Measurements from ENCODE around the gene ABCG1. TPM values are rescaled to one million over a fixed set of nuclear protein-coding genes. Genes with fewer than 3 reads are reported as not detected.

ABCG1 gene
- total RNA-seq, 1 donor from 2014 or later = 1.9 TPM

GRCh38 chr21:42287193-42288083, 68.5 kb downstream of the ABCG1 start:
- Histone ChIP-seq H3K4me2 (no peak overlapping the region), H2AFZ (replicated peaks) (no peak overlapping the region), H3K4me1 (no peaks in the 10 kb centered on the region), H3K36me3 (no peaks in the 10 kb centered on the region), H3K27ac (no peak overlapping the region), H4K20me1 (ENCODE audit: low read depth) (no peaks in the 10 kb centered on the region), H3K9ac (no peak overlapping the region), H3K27me3 (no peaks in the 10 kb centered on the region), H3F3A (ENCODE audit: low read depth) (peaks cover 4% of the 10 kb centered on the region), H3K79me2 (ENCODE audit: low read depth) (no peaks in the 10 kb centered on the region), H3K9me3 (ENCODE audit: low read depth) (no peaks in the 10 kb centered on the region), H3K4me3 (no peak overlapping the region)
- no peak for TF ChIP-seq EZH2 (IDR thresholded peaks at IDR 0.05)
- no peak for TF ChIP-seq EZH2phosphoT487 (IDR thresholded peaks at IDR 0.05)
- TF ChIP-seq, protein P1, sequence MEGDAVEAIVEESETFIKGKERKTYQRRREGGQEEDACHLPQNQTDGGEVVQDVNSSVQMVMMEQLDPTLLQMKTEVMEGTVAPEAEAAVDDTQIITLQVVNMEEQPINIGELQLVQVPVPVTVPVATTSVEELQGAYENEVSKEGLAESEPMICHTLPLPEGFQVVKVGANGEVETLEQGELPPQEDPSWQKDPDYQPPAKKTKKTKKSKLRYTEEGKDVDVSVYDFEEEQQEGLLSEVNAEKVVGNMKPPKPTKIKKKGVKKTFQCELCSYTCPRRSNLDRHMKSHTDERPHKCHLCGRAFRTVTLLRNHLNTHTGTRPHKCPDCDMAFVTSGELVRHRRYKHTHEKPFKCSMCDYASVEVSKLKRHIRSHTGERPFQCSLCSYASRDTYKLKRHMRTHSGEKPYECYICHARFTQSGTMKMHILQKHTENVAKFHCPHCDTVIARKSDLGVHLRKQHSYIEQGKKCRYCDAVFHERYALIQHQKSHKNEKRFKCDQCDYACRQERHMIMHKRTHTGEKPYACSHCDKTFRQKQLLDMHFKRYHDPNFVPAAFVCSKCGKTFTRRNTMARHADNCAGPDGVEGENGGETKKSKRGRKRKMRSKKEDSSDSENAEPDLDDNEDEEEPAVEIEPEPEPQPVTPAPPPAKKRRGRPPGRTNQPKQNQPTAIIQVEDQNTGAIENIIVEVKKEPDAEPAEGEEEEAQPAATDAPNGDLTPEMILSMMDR (IDR thresholded peaks at IDR 0.05) = no peak
- peaks cover 3% of the 10 kb centered on the region for H3K36me3 Mint-ChIP-seq
- no peak overlapping the region for H3K27ac Mint-ChIP-seq
- peaks cover 10% of the 10 kb centered on the region for H3K27me3 Mint-ChIP-seq (ENCODE audit: insufficient read depth, low read depth)
- no peak overlapping the region for H3K4me3 Mint-ChIP-seq
- peaks cover 4% of the 10 kb centered on the region for H3K9me3 Mint-ChIP-seq
- no peaks in the 10 kb centered on the region for H3K4me1 Mint-ChIP-seq
- no peak for DNase-seq (ENCODE audit: low spot score)

DNA sequence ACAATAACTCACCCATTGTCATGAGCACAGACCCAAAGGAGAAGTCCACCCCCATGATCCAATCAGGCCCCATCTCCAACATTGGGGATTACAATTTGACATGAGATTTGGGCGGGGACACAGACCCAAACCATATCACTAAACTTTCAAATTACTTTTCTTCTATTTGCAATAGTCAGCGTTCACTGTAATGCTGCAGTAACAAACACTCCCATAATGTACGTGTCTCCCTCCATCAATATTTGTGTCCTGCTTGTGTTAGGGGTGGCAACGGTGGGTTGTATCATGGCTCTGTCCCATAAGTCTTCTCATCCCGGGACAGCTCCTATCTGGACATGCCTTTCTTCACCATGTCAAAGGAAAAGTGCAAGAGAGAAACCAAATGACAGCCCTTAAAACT, 70.0 kb downstream of the ABCG1 start:
- no peak overlapping the region for H3K9ac ChIP-seq
- Mint-ChIP-seq H3K9me3 (peaks cover 4% of the 10 kb centered on the region), H3K27ac (no peak overlapping the region), H3K4me3 (no peak overlapping the region), H3K36me3 (peaks cover 3% of the 10 kb centered on the region), H3K27me3 (ENCODE audit: insufficient read depth, low read depth) (peaks cover 5% of the 10 kb centered on the region), H3K4me1 (no peaks in the 10 kb centered on the region)
- peaks cover 10% of the 10 kb centered on the region for H3F3A ChIP-seq (ENCODE audit: low read depth)
- no peak overlapping the region for H2AFZ ChIP-seq (replicated peaks)
- TF ChIP-seq EZH2phosphoT487 (IDR thresholded peaks at IDR 0.05) = no peak
- no peak for TF ChIP-seq EZH2 (IDR thresholded peaks at IDR 0.05)
- TF ChIP-seq, protein P1 (IDR thresholded peaks at IDR 0.05) = no peak
- H3K79me2 ChIP-seq (ENCODE audit: low read depth) = no peaks in the 10 kb centered on the region
- H3K4me1 ChIP-seq = no peaks in the 10 kb centered on the region
- no peaks in the 10 kb centered on the region for H3K27me3 ChIP-seq
- H3K4me2 ChIP-seq = no peak overlapping the region
- DNase-seq (ENCODE audit: low spot score) = no peak
- no peaks in the 10 kb centered on the region for H3K9me3 ChIP-seq (ENCODE audit: low read depth)
- no peaks in the 10 kb centered on the region for H3K36me3 ChIP-seq
- H4K20me1 ChIP-seq (ENCODE audit: low read depth) = no peaks in the 10 kb centered on the region
- no peak overlapping the region for H3K4me3 ChIP-seq
- H3K27ac ChIP-seq = no peak overlapping the region

- Histone ChIP-seq H2AFZ (replicated peaks) (no peak overlapping the region), H3K9me3 (ENCODE audit: low read depth) (no peaks in the 10 kb centered on the region), H3K36me3 (no peaks in the 10 kb centered on the region), H3K4me3 (no peak overlapping the region), H4K20me1 (ENCODE audit: low read depth) (no peaks in the 10 kb centered on the region), H3F3A (ENCODE audit: low read depth) (peaks cover 10% of the 10 kb centered on the region), H3K4me1 (no peaks in the 10 kb centered on the region), H3K9ac (no peak overlapping the region), H3K27me3 (no peaks in the 10 kb centered on the region), H3K79me2 (ENCODE audit: low read depth) (no peaks in the 10 kb centered on the region), H3K4me2 (no peak overlapping the region), H3K27ac (no peak overlapping the region)
- H3K27ac Mint-ChIP-seq = peak overlapping the region; percentile 16
- no peak for DNase-seq (ENCODE audit: low spot score)
- H3K36me3 Mint-ChIP-seq = peaks cover 3% of the 10 kb centered on the region
- peaks cover 4% of the 10 kb centered on the region for H3K9me3 Mint-ChIP-seq
- H3K4me3 Mint-ChIP-seq = no peak overlapping the region
- TF ChIP-seq EZH2 (IDR thresholded peaks at IDR 0.05) (no peak), EZH2phosphoT487 (IDR thresholded peaks at IDR 0.05) (no peak)
- TF ChIP-seq, protein P1 (IDR thresholded peaks at IDR 0.05) = no peak
- H3K4me1 Mint-ChIP-seq = no peaks in the 10 kb centered on the region
- H3K27me3 Mint-ChIP-seq (ENCODE audit: insufficient read depth, low read depth) = peaks cover 5% of the 10 kb centered on the region
These were observed 71.0 kb downstream of the ABCG1 start for GRCh38 chr21:42289926-42290325.
